ENCODE measurements around the gene CREBBP.

Gene CREBBP

DNA sequence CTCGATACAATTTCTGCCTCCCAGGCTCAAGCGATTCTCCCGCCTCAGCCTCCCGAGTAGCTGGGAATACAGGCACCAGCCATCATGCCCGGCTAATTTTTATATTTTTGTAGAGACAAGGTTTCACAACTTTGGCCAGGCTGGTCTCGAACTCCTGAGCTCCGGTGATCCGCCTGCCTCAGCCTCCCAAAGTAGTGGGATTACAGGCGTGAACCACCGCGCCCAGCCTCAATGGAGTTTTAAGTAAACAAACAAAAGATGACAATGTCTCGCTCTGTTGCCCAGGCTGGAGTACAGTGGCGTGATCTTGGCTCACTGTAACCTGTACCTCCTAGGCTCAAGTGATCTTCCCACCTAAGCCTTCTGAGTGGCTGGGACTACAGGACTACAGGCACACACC, 110.6 kb downstream of the CREBBP start:
- Histone ChIP-seq H3K4me1 (ENCODE audit: control insufficient read depth in 1 of 2, insufficient read depth in 2 of 2, low read length in 2 of 2) (no peaks in the 10 kb centered on the region), H3K27ac (ENCODE audit: low read depth, low read length) (no peak overlapping the region), H3K9ac (ENCODE audit: low read depth in 1 of 2, low read length in 2 of 2) (no peak overlapping the region), H3K9me3 (ENCODE audit: control insufficient read depth in 1 of 2, low read length in 2 of 2) (no peaks in the 10 kb centered on the region), H3K4me3 (ENCODE audit: low read depth in 1 of 2, low read length in 2 of 2) (no peak overlapping the region), H3K27me3 (ENCODE audit: control insufficient read depth in 1 of 2, insufficient read depth in 2 of 2, low read length in 2 of 2) (no peaks in the 10 kb centered on the region), H3K36me3 (ENCODE audit: control insufficient read depth in 1 of 2, insufficient read depth in 2 of 2, low read length in 2 of 2) (peaks cover 50 to 90% of the 10 kb centered on the region in 2 donors)

DNA sequence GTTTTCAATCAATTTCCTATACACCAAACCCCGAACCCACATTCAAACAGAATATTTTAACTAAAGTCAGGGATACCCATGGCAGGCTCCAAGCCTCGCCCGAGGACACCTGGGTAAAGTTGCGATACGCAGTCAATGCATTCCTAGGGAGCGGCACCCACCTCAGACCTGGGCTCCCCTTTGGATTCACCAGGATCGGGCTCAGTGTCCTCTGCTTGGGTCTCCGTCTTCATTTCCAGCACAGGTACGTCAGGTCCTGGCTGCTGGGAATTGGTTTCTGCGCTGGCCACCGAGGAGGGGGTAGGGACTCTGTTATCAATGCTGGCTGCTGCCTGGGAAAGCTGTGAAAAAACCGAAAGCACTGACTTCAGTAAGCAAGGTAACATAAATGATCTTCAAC, 111.5 kb downstream of the CREBBP start:
- Histone ChIP-seq H3K4me3 (ENCODE audit: low read depth in 1 of 2, low read length in 2 of 2) (no peak overlapping the region), H3K4me1 (ENCODE audit: control insufficient read depth in 1 of 2, insufficient read depth in 2 of 2, low read length in 2 of 2) (no peaks in the 10 kb centered on the region), H3K9ac (ENCODE audit: low read depth in 1 of 2, low read length in 2 of 2) (no peak overlapping the region), H3K27me3 (ENCODE audit: control insufficient read depth in 1 of 2, insufficient read depth in 2 of 2, low read length in 2 of 2) (no peaks in the 10 kb centered on the region), H3K27ac (ENCODE audit: low read depth, low read length) (no peak overlapping the region), H3K9me3 (ENCODE audit: control insufficient read depth in 1 of 2, low read length in 2 of 2) (no peaks in the 10 kb centered on the region), H3K36me3 (ENCODE audit: control insufficient read depth in 1 of 2, insufficient read depth in 2 of 2, low read length in 2 of 2) (peaks cover 42 to 88% of the 10 kb centered on the region in 2 donors)

DNA sequence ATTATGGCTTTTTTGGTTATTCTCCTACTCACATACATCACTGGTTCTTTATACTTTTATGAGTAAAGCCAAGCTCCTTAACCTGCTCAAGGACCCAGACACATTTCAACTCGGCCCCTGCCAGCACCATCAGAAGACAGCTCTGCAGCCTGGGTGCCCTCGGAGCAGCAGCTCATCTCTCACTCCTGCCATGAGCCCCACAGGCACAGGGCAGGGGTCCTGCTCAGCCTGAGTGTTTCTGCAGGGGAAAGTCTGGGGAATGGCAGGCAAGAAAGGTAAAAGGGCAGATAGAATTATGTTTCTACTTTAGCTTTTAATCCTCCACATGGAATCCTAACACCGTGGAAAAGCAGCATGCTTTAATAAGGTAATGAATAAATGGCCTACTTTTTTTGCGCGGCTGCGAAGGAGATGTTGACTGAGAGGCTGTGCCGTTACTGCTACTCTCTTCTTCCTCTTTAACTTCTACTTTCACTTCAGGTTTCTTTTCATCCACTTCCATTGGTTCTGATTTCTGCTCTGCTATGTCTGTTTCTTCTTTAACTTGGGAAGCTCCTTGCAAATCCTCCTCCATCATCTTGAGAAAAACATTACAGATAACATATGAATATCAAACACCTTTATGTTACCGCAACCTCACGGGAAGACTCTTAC, 113.1 kb downstream of the CREBBP start:
- no peaks in the 10 kb centered on the region for H3K9me3 ChIP-seq (ENCODE audit: control insufficient read depth in 1 of 2, low read length in 2 of 2)
- H3K36me3 ChIP-seq (ENCODE audit: control insufficient read depth in 1 of 2, insufficient read depth in 2 of 2, low read length in 2 of 2) = peaks cover 36 to 78% of the 10 kb centered on the region in 2 donors
- no peak overlapping the region for H3K9ac ChIP-seq (ENCODE audit: low read depth in 1 of 2, low read length in 2 of 2)
- H3K27me3 ChIP-seq (ENCODE audit: control insufficient read depth in 1 of 2, insufficient read depth in 2 of 2, low read length in 2 of 2) = no peaks in the 10 kb centered on the region
- H3K4me3 ChIP-seq (ENCODE audit: low read depth in 1 of 2, low read length in 2 of 2) = no peak overlapping the region
- H3K27ac ChIP-seq (ENCODE audit: low read depth, low read length) = no peak overlapping the region
- no peaks in the 10 kb centered on the region for H3K4me1 ChIP-seq (ENCODE audit: control insufficient read depth in 1 of 2, insufficient read depth in 2 of 2, low read length in 2 of 2)

DNA sequence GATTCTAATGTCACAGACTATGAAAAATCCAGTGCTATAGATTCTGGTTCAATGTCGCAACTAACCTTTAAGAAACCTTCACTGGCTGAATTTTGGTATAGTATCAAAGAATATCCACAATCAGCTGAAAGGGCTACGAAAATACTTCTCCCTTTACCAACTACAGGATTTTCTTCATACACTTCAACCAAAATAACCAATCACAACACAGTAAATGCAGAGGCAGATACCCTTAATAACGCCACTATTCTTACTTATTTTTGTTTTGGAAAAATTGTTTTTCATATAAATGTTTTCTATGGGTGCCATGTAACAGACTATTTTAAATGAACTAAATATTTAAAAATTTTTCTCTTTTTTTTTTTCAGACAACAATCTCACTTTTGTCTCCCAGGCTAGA, 114.3 kb downstream of the CREBBP start:
- Histone ChIP-seq H3K36me3 (ENCODE audit: control insufficient read depth in 1 of 2, insufficient read depth in 2 of 2, low read length in 2 of 2) (peaks cover 40 to 81% of the 10 kb centered on the region in 2 donors), H3K27me3 (ENCODE audit: control insufficient read depth in 1 of 2, insufficient read depth in 2 of 2, low read length in 2 of 2) (no peaks in the 10 kb centered on the region), H3K9ac (ENCODE audit: low read depth in 1 of 2, low read length in 2 of 2) (no peak overlapping the region), H3K27ac (ENCODE audit: low read depth, low read length) (no peak overlapping the region), H3K9me3 (ENCODE audit: control insufficient read depth in 1 of 2, low read length in 2 of 2) (no peaks in the 10 kb centered on the region), H3K4me1 (ENCODE audit: control insufficient read depth in 1 of 2, insufficient read depth in 2 of 2, low read length in 2 of 2) (no peaks in the 10 kb centered on the region), H3K4me3 (ENCODE audit: low read depth in 1 of 2, low read length in 2 of 2) (no peak overlapping the region)

DNA sequence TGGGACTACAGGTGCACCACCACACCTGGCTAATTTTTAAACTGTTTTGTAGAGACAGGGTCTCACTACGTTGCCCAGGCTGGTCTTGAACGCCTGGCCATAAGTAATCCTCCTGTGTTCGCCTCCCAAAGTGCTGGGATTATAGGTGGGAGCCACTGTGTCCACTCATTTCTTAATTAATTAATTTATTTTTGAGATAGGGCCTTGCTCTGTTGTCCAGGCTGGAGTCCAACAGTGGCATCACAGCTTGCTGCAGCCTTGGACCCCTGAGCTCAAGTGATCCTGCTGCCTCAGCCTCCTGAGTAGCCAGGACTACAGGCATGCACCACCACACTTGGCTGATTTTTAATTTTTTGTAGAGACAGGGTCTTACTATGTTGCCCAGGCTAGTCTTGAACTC, 116.1 kb downstream of the CREBBP start:
- Histone ChIP-seq H3K9ac (ENCODE audit: low read depth in 1 of 2, low read length in 2 of 2) (no peak overlapping the region), H3K4me3 (ENCODE audit: low read depth in 1 of 2, low read length in 2 of 2) (no peak overlapping the region), H3K4me1 (ENCODE audit: control insufficient read depth in 1 of 2, insufficient read depth in 2 of 2, low read length in 2 of 2) (no peaks in the 10 kb centered on the region), H3K27me3 (ENCODE audit: control insufficient read depth in 1 of 2, insufficient read depth in 2 of 2, low read length in 2 of 2) (no peaks in the 10 kb centered on the region), H3K36me3 (ENCODE audit: control insufficient read depth in 1 of 2, insufficient read depth in 2 of 2, low read length in 2 of 2) (peaks cover 32 to 76% of the 10 kb centered on the region in 2 donors), H3K9me3 (ENCODE audit: control insufficient read depth in 1 of 2, low read length in 2 of 2) (no peaks in the 10 kb centered on the region), H3K27ac (ENCODE audit: low read depth, low read length) (no peak overlapping the region)

DNA sequence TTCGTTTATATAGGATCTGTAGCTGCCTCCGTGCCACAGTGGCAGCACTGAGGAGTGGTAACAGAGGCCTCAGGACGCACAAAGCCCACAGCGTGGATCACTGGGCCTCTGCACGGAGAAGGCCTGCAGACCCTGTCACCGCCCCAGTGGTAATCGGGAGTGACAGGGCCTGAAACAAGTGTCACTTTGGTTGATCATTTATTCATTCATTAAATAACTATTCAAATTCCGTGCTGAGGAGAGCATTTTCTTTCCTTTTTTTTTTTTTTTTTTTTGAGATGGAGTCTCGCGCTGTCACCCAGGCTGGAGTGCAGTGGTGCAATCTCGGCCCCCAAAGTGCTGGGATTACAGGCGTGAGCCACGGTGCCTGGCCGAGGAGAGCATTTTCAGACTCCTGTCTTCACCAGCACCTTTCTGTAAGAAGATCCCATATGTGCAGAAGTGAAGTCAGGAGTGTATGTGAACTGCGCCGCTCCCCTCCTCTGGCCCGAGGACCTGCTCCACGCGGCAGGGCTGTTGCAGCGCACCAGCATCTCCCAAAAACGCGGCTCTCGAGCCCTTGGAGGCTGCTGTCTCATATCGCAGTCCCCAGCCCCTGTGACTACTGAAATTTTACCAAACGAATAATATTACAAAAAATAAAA, 118.3 kb downstream of the CREBBP start:
- Histone ChIP-seq H3K9me3 (ENCODE audit: control insufficient read depth in 1 of 2, low read length in 2 of 2) (no peaks in the 10 kb centered on the region), H3K4me1 (ENCODE audit: control insufficient read depth in 1 of 2, insufficient read depth in 2 of 2, low read length in 2 of 2) (no peaks in the 10 kb centered on the region), H3K27me3 (ENCODE audit: control insufficient read depth in 1 of 2, insufficient read depth in 2 of 2, low read length in 2 of 2) (no peaks in the 10 kb centered on the region), H3K9ac (ENCODE audit: low read depth in 1 of 2, low read length in 2 of 2) (no peak overlapping the region), H3K27ac (ENCODE audit: low read depth, low read length) (no peak overlapping the region), H3K4me3 (ENCODE audit: low read depth in 1 of 2, low read length in 2 of 2) (no peak overlapping the region), H3K36me3 (ENCODE audit: control insufficient read depth in 1 of 2, insufficient read depth in 2 of 2, low read length in 2 of 2) (peaks cover 31 to 72% of the 10 kb centered on the region in 2 donors)

DNA sequence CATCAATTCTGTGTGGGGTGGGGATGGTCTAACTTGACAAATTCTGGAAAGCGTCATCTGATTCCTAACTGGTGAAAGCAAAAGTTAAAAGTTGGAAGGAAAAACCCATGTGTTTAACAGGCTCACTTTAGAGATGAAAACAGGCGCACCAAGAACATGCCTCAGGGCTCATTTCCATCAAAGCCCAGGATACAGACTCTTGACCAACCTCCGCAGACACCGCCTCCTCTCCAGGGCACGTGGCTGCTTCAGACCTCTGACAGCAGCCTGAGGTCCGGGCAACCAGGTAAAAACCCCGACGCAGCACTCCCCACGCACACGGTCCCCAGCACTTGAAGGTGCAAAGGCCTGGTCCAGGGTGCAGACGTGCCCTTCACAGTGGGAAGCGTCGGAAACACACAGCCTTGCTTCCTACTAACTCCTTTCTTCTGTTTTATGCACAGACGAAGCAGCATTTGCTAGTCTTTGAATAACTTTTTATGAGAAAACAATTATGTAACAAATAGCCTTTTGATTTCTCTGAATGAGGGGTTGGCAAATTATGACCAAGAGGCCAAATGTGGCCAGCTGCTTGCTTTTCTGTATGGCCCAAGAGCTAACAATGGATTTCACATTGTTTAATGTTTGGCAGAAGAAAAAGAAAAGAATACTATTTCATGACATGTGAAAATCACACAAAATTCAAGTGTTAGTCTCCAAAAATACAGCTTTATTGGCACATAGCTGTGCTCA, 119.0 kb downstream of the CREBBP start:
- Histone ChIP-seq H3K27me3 (ENCODE audit: control insufficient read depth in 1 of 2, insufficient read depth in 2 of 2, low read length in 2 of 2) (no peaks in the 10 kb centered on the region), H3K9ac (ENCODE audit: low read depth in 1 of 2, low read length in 2 of 2) (no peak overlapping the region), H3K36me3 (ENCODE audit: control insufficient read depth in 1 of 2, insufficient read depth in 2 of 2, low read length in 2 of 2) (peaks cover 30 to 72% of the 10 kb centered on the region in 2 donors)

DNA sequence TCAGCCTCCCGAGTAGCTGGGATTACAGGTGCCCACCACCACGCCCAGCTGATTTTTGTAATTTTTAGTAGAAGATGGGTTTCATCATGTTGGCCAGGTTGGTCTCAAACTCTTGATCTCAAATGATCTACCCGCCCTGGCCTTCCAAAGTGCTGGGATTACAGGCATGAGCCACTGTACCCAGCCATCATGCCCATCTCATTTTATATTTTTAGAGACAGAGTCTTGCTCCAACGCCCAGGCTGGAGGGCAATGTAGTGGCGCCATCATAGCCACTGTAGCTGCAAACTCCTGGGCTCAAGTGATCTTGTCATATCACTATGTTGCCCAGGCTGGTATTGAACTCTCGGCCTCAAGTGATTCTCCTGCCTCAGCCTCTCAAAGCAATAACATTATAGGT, 120.0 kb downstream of the CREBBP start:
- Histone ChIP-seq H3K4me1 (ENCODE audit: control insufficient read depth in 1 of 2, insufficient read depth in 2 of 2, low read length in 2 of 2) (no peaks in the 10 kb centered on the region), H3K27ac (ENCODE audit: low read depth, low read length) (no peak overlapping the region), H3K36me3 (ENCODE audit: control insufficient read depth in 1 of 2, insufficient read depth in 2 of 2, low read length in 2 of 2) (peaks cover 32 to 73% of the 10 kb centered on the region in 2 donors), H3K27me3 (ENCODE audit: control insufficient read depth in 1 of 2, insufficient read depth in 2 of 2, low read length in 2 of 2) (no peaks in the 10 kb centered on the region), H3K9me3 (ENCODE audit: control insufficient read depth in 1 of 2, low read length in 2 of 2) (no peaks in the 10 kb centered on the region), H3K4me3 (ENCODE audit: low read depth in 1 of 2, low read length in 2 of 2) (no peak overlapping the region), H3K9ac (ENCODE audit: low read depth in 1 of 2, low read length in 2 of 2) (no peak overlapping the region)

More for the DNA sequence above, 119.0 kb downstream of the CREBBP start:
- no peaks in the 10 kb centered on the region for H3K4me1 ChIP-seq (ENCODE audit: control insufficient read depth in 1 of 2, insufficient read depth in 2 of 2, low read length in 2 of 2)
- H3K27ac ChIP-seq (ENCODE audit: low read depth, low read length) = no peak overlapping the region
- no peaks in the 10 kb centered on the region for H3K9me3 ChIP-seq (ENCODE audit: control insufficient read depth in 1 of 2, low read length in 2 of 2)
- H3K4me3 ChIP-seq (ENCODE audit: low read depth in 1 of 2, low read length in 2 of 2) = no peak overlapping the region

DNA sequence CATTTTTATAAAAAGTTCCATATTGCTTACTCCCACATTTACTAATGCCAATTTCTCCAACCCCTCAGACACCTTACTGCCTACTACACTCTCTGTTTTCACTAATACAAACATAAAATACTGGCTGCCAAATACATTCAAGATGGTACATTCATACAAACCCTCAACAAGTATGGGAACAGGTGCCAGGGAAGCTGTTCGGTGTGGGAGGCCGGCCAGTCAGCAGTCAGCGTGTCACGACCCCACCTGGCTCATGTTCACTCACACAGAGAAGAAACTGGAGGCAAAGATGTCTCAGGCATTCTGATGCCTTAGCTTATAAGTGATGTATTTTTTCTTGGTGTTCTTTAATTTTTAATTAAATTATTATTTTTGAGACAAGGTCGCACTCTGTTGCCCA, 120.8 kb downstream of the CREBBP start:
- Histone ChIP-seq H3K4me1 (ENCODE audit: control insufficient read depth in 1 of 2, insufficient read depth in 2 of 2, low read length in 2 of 2) (no peaks in the 10 kb centered on the region), H3K36me3 (ENCODE audit: control insufficient read depth in 1 of 2, insufficient read depth in 2 of 2, low read length in 2 of 2) (peaks cover 34 to 72% of the 10 kb centered on the region in 2 donors), H3K4me3 (ENCODE audit: low read depth in 1 of 2, low read length in 2 of 2) (no peak overlapping the region), H3K27ac (ENCODE audit: low read depth, low read length) (no peak overlapping the region), H3K9ac (ENCODE audit: low read depth in 1 of 2, low read length in 2 of 2) (no peak overlapping the region), H3K9me3 (ENCODE audit: control insufficient read depth in 1 of 2, low read length in 2 of 2) (no peaks in the 10 kb centered on the region), H3K27me3 (ENCODE audit: control insufficient read depth in 1 of 2, insufficient read depth in 2 of 2, low read length in 2 of 2) (no peaks in the 10 kb centered on the region)

DNA sequence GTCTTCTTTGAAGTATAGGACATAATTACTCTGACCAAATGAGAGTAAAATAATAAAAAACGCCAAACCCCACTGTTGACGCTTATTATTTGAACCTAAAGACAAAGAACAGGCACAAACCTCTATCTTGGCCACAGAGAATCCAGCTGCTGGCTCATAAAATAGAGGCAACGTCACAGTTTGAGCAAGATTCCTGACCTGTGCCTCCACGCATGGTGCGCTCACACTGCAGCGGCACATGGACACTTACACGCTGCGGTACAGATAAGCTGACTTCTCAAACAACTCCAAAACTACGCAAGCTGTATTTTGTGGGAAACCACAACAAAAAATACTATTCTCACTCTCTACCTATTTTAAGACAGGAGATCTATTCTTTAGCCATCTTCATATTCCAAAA, 124.4 kb downstream of the CREBBP start:
- H3K27ac ChIP-seq (ENCODE audit: low read depth, low read length) = no peak overlapping the region
- no peaks in the 10 kb centered on the region for H3K4me1 ChIP-seq (ENCODE audit: control insufficient read depth in 1 of 2, insufficient read depth in 2 of 2, low read length in 2 of 2)
- no peak overlapping the region for H3K4me3 ChIP-seq (ENCODE audit: low read depth in 1 of 2, low read length in 2 of 2)
- no peaks in the 10 kb centered on the region for H3K9me3 ChIP-seq (ENCODE audit: control insufficient read depth in 1 of 2, low read length in 2 of 2)
- no peak overlapping the region for H3K9ac ChIP-seq (ENCODE audit: low read depth in 1 of 2, low read length in 2 of 2)
- H3K27me3 ChIP-seq (ENCODE audit: control insufficient read depth in 1 of 2, insufficient read depth in 2 of 2, low read length in 2 of 2) = no peaks in the 10 kb centered on the region
- H3K36me3 ChIP-seq (ENCODE audit: control insufficient read depth in 1 of 2, insufficient read depth in 2 of 2, low read length in 2 of 2) = peaks cover 31 to 75% of the 10 kb centered on the region in 2 donors
